HG03139 (cell line): ENCODE results near the gene ONECUT2.
"Not testable (repeated sequence)": the region's sequence is repeated elsewhere in the genome, so short reads cannot be mapped to it uniquely, and the experiment has no call there.

ENCODE experiments used
- ATAC-seq: cut with Tn5 transposase; IDR thresholded peaks from one replicate; pipeline ENCODE4 v1.9.1; 2021; ENCODE audit not compliant: unreplicated experiment

Gene ONECUT2

DNA sequence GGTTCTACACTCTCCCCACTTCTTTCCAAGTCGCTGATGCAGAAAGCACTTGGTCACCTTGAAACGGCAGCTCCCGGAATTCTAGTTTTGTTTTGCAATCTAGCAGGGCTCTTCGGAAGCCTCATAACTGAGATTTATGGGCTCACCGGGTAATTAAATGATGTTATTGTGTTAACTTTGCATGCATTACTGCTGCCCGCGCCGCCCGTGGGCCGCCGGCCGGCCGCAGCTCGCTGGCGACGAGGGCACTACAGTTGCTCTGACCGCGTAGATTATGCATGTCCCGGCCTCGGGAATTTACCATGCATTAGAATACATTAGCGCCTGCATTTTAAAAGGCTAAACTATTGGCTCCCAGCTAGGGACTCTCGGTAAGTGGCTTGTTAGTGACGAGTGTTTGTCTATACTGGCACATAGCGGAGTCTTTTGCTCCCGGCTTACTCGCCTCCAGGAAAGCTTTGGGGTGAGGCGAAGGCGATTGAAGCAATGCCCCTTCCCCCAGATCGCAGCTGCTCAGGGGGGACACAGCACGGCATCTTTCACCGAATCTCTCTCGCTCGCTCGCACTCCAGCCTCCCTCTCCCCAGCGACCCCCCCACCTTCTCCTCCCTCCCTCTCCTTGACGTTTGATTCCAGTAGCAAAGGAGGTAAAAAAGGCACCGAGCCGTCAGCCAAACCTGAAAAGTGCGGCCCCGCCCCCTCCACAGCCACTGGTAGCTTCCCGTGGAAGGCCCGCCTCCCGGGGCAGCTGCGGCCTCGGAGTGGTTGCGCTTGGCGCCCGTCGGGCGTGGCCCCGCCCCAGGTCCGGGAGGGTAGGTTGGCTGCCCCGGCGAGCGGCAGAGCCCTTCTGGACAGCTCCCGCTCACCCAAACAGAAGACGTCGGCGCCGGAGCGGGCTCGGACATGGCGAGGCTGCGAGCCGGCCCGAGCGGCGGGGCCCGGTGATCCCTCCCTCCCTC, at the start of gene ONECUT2:
Gene ONECUT2 (plus strand): TSS at position 839 of the 959 bp plus-strand sequence. CDS start 343 bp downstream, outside the sequence.
- peak; percentile 84 for ATAC-seq

DNA sequence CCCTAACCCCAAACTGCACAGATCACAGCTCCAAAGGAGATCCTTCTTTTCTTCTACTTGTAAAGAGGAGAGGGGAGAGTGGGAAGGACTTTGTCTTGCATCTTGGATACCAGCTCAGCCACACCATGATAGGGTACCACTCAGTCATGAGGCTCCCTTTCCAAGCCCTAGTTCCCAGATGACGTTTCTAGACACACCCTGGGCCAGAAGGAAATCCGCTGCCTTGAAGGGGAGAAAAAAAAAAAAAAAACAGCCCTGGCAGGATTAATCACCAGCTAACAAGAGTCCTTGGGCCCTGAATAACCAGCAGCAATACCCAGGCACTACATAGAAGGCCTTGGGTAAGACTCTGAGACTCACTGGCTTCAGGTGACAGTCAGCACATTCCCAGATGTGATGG, 45.9 kb upstream of the ONECUT2 start:
- no peak for ATAC-seq

DNA sequence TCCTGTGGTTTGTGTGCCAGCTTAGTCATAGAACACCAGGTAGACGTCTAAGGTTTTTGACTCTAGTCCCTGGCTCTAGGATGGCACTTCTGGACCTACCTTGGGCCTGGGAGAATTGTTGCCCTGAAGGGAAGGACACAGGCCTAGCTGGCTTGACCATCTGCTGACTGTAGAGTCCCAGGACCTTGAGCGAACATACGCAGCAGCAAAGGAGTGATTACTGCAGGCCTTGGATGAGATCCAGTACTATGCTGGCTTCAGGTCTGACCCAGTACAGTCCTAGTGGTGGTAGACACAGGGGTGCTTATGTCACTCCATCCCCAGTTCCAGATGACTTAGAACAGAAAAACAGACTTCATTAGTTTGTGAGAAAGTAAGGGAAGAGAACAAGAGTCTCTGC, 45.1 kb upstream of the ONECUT2 start:
- no peak for ATAC-seq

DNA sequence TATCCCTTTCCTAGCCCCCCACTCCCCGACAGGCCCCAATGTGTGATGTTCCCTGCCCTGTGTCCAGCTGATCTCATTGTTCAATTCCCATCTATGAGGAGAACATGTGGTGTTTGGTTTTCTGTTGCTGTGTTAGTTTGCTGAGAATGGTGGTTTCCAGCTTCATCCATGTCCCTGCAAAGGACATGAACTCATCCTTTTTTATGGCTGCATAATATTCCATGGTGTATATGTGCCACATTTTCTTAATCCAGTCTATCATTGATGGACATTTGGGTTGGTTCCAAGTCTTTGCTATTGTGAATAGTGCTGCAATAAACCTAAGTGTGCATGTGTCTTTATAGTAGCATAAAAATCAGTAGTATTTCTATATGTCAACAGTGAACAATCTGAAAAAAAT, 40.4 kb upstream of the ONECUT2 start:
- ATAC-seq: not testable (repeated sequence)

DNA sequence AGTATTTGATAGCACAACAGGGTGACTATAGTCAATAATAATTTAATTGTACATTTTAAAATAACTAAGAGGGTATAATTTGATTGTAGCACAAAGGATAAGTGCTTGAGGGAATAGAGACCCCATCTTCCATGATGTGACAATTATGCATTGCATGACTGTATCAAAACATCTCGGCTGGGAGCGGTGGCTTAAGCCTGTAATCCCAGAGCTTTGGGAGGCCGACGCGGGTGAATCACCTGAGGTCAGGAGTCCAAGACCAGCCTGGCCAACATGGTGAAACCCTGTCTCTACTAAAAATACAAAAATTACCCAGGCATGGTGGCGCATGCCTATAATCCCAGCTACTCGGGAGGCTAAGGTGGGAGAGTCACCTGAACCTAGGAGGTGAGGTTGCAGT, 38.3 kb upstream of the ONECUT2 start:
- not testable (repeated sequence) for ATAC-seq

DNA sequence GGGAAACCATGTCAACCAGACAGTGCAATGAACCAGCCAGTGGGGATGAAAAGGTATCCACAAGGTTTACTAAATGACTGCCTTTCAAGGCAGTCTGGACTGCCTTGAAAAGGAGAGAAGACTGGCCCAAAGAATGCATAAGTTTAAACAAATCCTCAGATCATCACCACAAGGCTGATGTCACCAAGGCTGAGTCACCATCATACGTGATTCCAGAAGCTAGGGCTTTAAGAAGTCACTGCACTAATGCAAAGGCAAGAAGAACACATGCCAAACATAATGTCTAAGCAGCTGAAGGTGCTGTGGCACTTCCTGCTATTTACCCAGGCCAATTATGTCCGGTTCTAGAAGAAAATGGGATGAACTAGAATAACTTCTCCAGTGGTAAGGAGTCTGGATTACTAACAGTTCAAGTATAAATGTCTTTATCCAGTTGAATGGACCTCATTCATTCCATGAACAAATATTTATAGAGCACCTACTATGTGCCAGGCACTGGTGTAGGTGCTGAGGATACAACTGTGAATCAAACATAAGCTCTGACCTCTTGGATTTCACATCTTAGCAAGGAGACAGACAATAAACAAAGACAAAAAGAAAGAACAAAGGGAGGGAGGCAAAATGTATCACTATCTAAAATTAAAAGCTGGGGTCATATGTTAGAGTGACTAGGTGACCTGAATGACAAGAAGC, 37.6 kb upstream of the ONECUT2 start:
- no peak for ATAC-seq

DNA sequence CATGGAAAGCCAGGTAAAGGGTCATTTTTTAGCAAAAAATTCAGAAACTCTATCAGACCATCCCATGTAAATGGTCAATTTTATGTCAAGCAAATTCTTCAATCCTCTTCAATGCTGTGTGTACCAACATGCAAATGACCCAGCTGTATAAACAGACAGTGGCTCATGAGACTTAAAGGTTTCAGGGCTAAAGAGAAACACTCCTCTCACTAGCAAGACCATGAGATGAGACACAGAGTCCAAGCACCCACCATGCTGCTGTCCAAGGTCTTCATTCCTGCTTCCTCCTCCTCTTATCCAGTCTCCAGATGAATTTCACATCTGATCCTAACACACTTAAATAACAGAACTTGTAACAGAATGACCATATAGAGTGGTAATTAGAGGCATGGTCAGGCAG, 30.8 kb upstream of the ONECUT2 start:
- ATAC-seq: no peak

DNA sequence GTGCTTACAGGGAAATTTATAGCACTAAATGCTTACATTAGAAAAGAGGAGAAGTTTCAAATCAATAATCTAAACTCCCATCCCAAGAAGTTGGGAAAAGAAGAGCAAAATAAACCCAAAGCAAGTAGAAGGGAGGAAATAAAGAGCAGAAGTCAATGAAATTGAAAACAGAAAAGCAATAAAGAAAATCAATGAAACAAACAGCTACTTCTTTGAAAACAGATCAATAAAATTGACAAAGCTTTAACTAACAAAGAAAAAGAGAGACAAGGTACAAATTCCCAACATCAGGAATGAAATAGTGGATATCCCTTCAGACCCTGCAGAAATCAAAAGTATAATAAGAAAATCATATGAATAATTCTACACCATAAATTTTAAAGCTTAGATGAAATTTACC, 25.5 kb upstream of the ONECUT2 start:
- ATAC-seq: no peak

DNA sequence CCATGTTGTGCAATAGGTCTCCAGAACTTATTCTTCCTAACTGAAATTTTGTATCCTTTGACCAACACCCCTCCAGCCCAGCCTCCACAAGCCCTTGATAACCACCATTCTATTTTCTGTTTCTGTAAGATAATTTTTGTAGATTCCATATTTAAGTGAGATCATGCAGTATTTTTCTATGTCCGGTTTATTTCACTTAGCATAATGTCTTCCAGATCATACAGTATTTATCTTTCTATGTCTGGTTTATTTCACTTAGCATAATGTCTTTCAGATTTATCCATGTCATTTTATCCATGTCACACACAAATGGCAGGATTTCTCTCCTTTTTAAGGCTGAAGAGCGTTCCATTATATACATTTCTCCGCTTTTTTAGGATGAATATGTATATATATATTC, 24.4 kb upstream of the ONECUT2 start:
- no peak for ATAC-seq

DNA sequence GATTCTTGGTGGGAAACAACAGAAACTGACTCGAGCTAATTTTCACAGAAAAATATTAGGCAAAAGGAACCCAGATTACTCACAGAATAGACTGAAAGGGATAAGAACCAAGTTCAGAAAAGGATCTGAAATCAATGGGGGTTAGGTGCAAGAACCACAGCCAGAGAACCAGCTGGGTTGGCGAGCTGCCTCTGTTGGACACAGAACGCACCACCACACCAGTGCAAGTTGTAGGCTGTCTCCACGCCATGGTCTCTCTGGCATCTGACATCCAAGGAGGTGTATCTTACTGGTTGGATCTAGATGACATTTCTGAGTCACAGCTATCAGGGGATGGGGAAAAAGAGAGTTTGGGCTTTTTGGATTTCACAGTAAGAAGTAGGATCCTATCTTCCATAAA, 18.6 kb upstream of the ONECUT2 start:
- ATAC-seq: no peak

DNA sequence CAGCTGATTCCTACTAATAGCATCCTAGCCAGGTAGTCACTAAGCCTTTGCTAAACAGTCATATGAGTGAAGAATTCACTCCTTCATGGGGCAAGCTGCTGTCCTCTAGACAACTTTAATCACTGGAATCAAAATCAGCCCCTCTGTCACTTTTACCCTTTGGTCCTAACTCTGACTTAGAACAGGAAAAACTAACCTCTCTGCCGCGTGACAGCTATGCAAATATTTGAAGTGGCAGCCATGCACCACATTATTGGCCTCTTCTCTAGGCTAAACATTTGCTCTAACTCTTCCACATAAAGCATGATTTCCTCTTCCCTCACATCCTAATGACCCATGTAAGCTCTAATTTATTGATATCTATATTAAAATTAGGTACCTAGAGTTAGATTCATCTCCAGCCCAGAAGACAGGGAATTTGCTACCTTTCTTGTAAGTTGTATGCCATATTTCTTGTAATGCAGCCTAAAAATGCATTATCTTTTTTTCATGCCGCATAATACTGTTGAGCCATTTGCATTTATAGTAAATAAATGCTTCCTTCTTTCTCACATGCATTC, 12.8 kb upstream of the ONECUT2 start:
- no peak for ATAC-seq

DNA sequence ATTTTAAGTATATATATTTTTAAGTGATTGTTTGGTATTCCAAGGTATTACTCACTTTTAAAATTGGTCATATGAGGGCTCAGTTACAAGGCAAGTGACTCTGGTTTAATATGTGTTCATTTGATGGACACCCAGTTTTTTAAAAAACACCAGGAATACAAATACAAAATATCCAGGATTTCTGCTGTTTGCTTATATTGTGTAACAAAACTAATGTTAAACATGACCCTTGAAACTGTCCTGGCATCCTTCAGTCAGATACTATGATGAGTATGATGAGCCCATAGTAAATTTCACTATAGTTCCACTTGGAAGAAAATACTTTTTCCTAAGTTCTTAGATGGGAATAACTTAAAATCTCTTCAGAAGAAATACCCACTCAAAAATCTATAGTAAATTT, 11.4 kb upstream of the ONECUT2 start:
- no peak for ATAC-seq

DNA sequence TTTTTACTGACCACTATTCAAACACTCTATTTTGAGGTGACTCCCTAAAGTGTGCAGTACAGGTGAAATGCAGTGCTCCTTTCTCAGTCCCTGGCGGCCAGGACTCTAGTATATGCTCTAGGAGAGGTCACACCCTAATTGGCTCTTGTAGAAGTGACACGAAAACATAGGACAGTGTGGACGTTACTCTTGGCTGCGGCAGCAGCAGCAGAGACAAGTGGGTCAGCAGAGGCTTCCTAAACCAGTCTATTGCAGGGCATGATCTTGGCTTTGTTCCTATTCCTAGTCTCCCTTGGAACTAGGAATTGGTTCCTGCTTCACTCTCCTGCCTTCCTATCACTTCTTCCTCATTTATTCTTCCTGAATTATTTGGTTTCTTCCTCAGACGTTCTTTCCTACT, 10.1 kb upstream of the ONECUT2 start:
- ATAC-seq: no peak

DNA sequence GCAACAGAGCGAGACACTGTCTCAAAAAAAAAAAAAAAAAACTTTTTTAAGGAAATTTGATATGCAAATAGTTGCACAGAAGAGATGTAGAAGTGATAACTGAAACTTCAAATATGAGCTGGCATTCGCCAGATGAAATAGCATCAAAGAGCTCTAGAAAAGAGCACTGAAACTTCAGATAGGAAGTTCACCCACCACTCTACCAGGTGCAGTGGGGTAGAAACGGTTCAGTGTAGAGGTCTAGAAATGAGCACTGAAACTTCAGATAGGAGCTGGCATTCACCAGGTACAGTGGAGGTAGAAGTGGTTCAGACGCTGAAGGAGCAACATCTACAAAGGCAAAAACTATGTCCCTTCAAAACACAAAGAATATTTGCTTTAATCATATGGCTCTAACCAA, 9.0 kb upstream of the ONECUT2 start:
- ATAC-seq: no peak

DNA sequence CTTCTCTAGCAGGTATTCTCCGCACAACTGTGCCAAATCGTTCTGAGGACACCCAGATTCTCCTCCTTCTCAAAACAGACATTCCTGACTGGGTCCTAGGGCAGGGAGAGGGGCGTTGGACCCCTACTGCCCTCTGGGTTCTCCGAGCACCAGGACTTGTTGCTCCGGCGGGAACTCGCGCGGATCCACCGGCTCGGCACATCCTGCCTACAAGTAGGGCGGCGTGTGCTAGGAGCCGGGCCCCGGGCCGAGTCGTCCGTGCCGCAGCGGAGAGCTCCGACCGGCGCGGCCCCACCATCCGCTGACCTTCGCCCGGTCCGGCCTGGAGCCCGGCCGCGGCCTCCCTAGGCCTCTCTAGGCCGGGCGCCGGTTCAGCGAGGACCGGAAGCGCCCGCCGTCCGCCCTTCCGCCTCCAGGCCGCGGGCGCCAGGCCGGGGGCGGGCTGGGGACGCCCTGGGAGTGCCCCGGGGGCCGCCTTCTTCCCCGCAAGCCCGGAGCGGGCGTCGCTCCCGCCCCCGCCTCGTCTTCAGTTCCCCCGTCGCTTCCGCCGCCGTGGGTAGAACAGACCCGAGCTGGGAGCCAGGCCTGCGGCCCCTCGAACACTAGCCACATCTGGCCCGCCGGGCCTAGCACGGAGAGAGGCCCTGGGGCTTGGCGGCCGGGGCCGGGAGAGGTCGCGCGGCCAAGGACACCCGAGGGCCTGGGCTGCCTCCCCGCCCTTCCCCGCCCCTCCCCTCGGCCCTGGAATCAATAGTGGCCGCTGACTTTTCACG, 7.6 kb upstream of the ONECUT2 start:
- no peak for ATAC-seq

DNA sequence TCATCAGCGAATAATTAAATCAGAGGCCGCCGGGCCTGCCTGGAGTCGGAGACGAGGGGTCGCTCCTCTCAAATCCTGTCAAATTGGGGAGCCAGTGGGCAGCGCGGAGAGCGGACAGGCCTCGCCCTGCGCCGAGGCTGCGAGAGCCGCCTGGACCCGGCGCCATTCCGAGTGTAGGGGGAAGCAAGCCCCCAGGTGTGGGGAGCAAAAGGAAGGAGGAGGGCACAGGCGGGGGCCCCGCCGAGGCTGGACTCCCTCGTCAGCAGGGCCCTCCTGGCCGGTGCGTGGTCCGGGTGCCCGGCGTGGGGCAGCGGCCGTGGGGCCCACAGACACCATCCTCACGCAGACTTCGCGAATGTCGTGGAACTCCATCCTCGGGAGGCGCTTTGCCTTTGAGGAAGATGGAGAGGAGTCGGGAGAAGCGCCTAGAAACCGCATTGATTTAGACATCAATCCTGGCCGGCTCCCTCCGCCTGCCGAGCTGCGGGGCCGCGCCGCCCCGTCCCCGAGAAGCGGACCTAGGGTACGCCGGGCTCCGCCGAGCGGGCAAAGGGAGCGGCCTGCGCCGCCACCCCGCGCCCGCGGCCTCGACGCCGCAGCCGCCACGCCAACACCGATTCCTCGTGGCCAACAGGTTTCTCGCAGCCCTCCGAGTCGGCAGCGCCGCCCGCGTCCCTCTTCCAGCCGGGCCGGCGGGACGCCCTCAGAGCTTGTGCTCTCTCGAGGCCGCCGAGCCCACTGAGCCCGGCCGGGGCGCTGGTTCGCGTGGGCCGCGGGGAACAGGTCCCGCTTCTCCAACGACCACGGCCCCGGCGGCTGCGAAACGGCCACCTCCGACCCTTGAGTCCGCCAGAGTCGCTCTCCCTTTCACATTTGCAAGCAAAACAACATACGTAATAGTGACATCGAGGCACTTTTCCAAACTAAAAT, 6.7 kb upstream of the ONECUT2 start:
- no peak for ATAC-seq

DNA sequence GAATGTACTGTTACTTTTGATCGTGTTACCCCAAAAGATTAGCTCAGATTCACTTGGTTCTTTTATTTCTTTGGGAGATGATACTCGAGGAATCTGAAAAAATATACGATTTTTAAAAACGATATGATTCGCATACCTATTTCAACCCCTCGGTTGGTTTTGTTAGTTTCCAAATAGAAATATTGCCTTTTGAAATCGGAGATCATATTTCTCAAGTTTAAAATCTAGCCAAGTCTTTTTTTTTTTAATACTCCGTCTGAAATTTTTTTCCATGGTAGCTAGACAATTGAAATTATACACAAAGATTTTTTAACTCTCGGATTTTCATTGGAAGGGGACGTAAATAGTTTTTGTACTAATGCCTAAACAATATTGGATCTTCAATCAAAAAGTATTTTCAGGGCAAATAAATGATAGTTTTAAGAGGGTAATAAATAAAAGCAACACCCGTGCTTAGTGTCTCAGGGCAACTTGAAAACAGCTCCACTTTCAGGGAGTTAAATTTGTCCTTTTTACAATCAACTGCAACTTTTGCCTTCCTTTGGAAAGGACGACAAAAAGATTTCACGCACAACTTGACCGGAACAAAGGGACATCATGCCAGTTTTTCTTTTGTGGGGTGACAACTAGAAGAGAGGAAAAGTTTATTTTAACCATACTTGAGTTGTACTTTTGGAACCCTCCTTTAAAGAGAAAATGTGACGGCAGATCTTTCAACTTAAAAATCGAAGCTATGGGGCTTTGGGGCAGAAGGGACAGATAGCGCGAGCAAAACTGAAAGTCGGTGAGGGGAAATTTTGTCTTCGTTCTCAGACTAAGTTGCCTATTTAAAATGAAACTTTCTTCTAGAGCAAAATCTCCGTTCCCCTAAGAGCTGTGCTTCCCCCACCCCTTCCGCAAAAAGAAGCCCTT, 5.8 kb upstream of the ONECUT2 start:
- no peak for ATAC-seq

DNA sequence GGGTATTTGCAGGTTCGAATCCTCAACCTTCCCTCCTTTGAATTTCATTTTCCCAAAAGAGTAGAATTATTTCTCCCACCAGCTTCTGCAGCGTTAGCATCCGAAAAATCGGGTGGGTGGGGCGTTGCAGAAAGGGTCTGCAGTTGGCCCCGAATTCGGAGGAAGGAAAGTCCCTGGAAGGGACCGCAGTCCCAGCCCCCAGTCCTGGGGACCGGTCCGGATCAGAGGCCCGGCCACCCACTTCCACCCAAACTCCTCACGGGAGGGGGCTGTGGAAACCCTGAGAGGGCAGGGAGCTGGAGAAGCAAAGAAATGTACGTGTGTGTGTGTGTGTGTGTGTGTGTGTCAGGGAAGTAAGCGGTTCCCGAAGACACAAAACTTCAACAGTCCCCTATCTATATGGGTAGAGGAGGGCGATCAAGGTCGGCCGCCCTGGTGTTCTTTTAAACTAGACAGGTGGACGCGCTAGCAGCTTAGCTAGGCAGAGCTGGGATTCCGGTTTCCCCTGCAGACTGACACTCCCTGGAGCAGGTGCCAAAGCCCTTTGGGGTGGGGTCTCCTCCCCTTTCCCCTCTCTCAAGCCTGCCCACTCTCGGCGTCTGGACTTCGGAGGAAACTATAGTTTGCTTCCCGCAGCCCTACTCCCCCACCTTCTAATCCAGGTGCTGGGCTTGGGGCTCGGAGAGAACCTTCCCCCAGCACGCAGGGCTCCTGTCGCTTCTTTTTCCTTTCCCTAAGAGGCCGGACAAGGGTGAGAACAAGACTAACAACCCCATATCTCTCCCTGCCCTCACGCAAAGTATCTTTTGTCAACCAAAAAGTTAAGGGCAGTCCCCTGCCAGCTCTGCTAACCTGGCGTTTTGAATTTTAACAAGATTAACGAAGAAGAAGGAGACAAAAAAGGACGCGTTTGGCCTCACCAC, 4.8 kb upstream of the ONECUT2 start:
- no peak for ATAC-seq
